ENCODE measurements around the gene FRAS1.
"Not testable (repeated sequence)": the region's sequence is repeated elsewhere in the genome, so short reads cannot be mapped to it uniquely, and the experiment has no call there.

FRAS1 gene

GRCh38 chr4:78296261-78296660 lies 239.1 kb downstream of the FRAS1 start:
- TF ChIP-seq CTCF (conservative IDR thresholded peaks at IDR 0.05; ENCODE audit: low read depth, low read length) = peak; percentile 1
- no peak overlapping the region for H3K4me3 ChIP-seq (ENCODE audit: low read length)
- DNase-seq (ENCODE audit: low read depth) = no peak

GRCh38 chr4:78297116-78297800 lies 240.1 kb downstream of the FRAS1 start:
- H3K4me3 ChIP-seq (ENCODE audit: low read length) = no peak overlapping the region

GRCh38 chr4:78298618-78299017 lies 241.5 kb downstream of the FRAS1 start:
- H3K4me3 ChIP-seq (ENCODE audit: low read length) = no peak overlapping the region
- TF ChIP-seq CTCF (conservative IDR thresholded peaks at IDR 0.05; ENCODE audit: low read depth, low read length) = no peak
- peak; percentile 32 for DNase-seq (ENCODE audit: low read depth)

More at GRCh38 chr4:78297116-78297800, 240.1 kb downstream of the FRAS1 start:
- TF ChIP-seq CTCF (conservative IDR thresholded peaks at IDR 0.05; ENCODE audit: low read depth, low read length) = no peak
- no peak for DNase-seq (ENCODE audit: low read depth)

GRCh38 chr4:78299565-78299972 lies 242.4 kb downstream of the FRAS1 start:
- DNase-seq (ENCODE audit: low read depth) = no peak
- no peak for TF ChIP-seq CTCF (conservative IDR thresholded peaks at IDR 0.05; ENCODE audit: low read depth, low read length)
- no peak overlapping the region for H3K4me3 ChIP-seq (ENCODE audit: low read length)

- not testable (repeated sequence) for DNase-seq (ENCODE audit: low read depth); H3K4me3 ChIP-seq (ENCODE audit: low read length)
Observed at GRCh38 chr4:78307263-78307662, 250.1 kb downstream of the FRAS1 start.

- DNase-seq (ENCODE audit: low read depth) = no peak
- no peak overlapping the region for H3K4me3 ChIP-seq (ENCODE audit: low read length)
- TF ChIP-seq CTCF (conservative IDR thresholded peaks at IDR 0.05; ENCODE audit: low read depth, low read length) = no peak
Observed at GRCh38 chr4:78308517-78308916, 251.4 kb downstream of the FRAS1 start.

- TF ChIP-seq CTCF (conservative IDR thresholded peaks at IDR 0.05; ENCODE audit: low read depth, low read length) = no peak
- DNase-seq (ENCODE audit: low read depth) = no peak
- no peak overlapping the region for H3K4me3 ChIP-seq (ENCODE audit: low read length)
Observed at GRCh38 chr4:78309352-78309751, 252.2 kb downstream of the FRAS1 start.
